Measurements from ENCODE around the gene ACSM6. TPM values are rescaled to one million over a fixed set of nuclear protein-coding genes. Genes with fewer than 3 reads are reported as not detected.

Gene ACSM6
- total RNA-seq, 4 donors from 2014 or later: 1.2 TPM; not detected in 3

GRCh38 chr10:95277614-95278013 is 83.6 kb downstream of the ACSM6 start:
- Histone ChIP-seq H3K27me3 (no peaks in the 10 kb centered on the region), H3K4me3 (no peak overlapping the region), H3K27ac (peak overlapping the region in 3 of 4 donors; percentile 34 to 85 (median 79)), H3K4me1 (peaks cover 0 to 74% (median 17%) of the 10 kb centered on the region in 3 donors), H3K36me3 (no peaks in the 10 kb centered on the region), H3K9me3 (no peaks in the 10 kb centered on the region)
- TF ChIP-seq CTCF (IDR thresholded peaks at IDR 0.05) (no peak), POLR2A (IDR thresholded peaks at IDR 0.05) (no peak), EP300 (IDR thresholded peaks at IDR 0.05) (no peak), POLR2AphosphoS5 (IDR thresholded peaks at IDR 0.05) (no peak)
- WGBS, 2 donors (ENCODE audit: low coverage in 1 of 2): 53 to 55% methylated on average over 2 to 3 of the region's 3 CpGs
- no peak for ATAC-seq

Small RNAs within 50 kb of the gene (small RNA-seq; reads per million reads assigned to genes)
- 0 reads per million in 4 donors for gene AL157834.3

Other genes starting within 250 kb of the ACSM6 start
- not detected for gene CYP2C8, start 124.7 kb upstream of the ACSM6 start, total RNA-seq
- gene PDLIM1, start 96.8 kb downstream of the ACSM6 start, total RNA-seq: 10 to 100 TPM; 25.4 to 74.1 (median 68.5) TPM